ENCODE measurements around the gene PLCB3. TPM values are rescaled to one million over a fixed set of nuclear protein-coding genes. Genes with fewer than 3 reads are reported as not detected.

Gene PLCB3
- total RNA-seq, 1 experiment from 2014 or later: 80.2 TPM

- Histone ChIP-seq H3K27ac (ENCODE audit: insufficient read length, low read depth, low read length) (no peak overlapping the region), H3K4me1 (ENCODE audit: insufficient read depth, low read length) (no peaks in the 10 kb centered on the region), H2BK12ac (ENCODE audit: insufficient read length, low read depth, low read length) (no peak overlapping the region), H2AFZ (ENCODE audit: low read length) (no peak overlapping the region), H3K23me2 (ENCODE audit: insufficient read length, low read depth, low read length, poor library complexity, severe bottlenecking) (peaks cover 19% of the 10 kb centered on the region), H3K79me1 (ENCODE audit: insufficient read depth, low read depth, low read length, poor library complexity, severe bottlenecking) (no peaks in the 10 kb centered on the region), H3K4me2 (ENCODE audit: insufficient read depth, insufficient read length, low read length) (no peak overlapping the region), H2BK120ac (ENCODE audit: low read depth, low read length, poor library complexity, severe bottlenecking) (no peak overlapping the region), H2AK5ac (ENCODE audit: insufficient read length, low read length) (no peak overlapping the region), H3K14ac (ENCODE audit: insufficient read depth, low read length) (no peak overlapping the region), H2BK5ac (ENCODE audit: insufficient read length, low read length) (no peak overlapping the region), H3K4ac (ENCODE audit: low read depth, low read length) (no peak overlapping the region), H4K5ac (ENCODE audit: insufficient read length, low read depth, low read length) (no peak overlapping the region), H4K20me1 (ENCODE audit: control insufficient read depth, insufficient read depth, insufficient read length) (no peaks in the 10 kb centered on the region), H3K56ac (ENCODE audit: insufficient read length, low read depth, low read length) (no peak overlapping the region), H3K9ac (ENCODE audit: extremely low read depth, insufficient read length, low read length) (no peak overlapping the region), H3K79me2 (ENCODE audit: insufficient read depth, low read length) (peaks cover 2% of the 10 kb centered on the region; the same call in 1 of the 2 replicates), H4K91ac (ENCODE audit: insufficient read length, low read depth, low read length) (no peak overlapping the region), H4K8ac (replicated peaks; ENCODE audit: insufficient read length, low read depth, low read length) (no peak overlapping the region), H3K18ac (ENCODE audit: insufficient read length, low read depth, low read length) (no peak overlapping the region), H2BK20ac (ENCODE audit: low read depth, low read length, poor library complexity, severe bottlenecking) (no peak overlapping the region), H2BK15ac (ENCODE audit: low read depth, low read length) (no peak overlapping the region), H3K23ac (ENCODE audit: insufficient read length, low read depth, low read length) (no peak overlapping the region), H3T11ph (ENCODE audit: low read length) (no peak overlapping the region), H3K9me3 (ENCODE audit: control insufficient read depth, low read depth, low read length) (no peaks in the 10 kb centered on the region), H3K27me3 (ENCODE audit: insufficient read depth, low read length) (no peaks in the 10 kb centered on the region)
- H3K27me3 Mint-ChIP-seq (ENCODE audit: low read depth): peaks cover 3% of the 10 kb centered on the region
- no CpG with 5 or more reads among the region's 9 CpGs for WGBS (ENCODE audit: extremely low coverage, insufficient read length, low lambda C conversion rate)
- DNase-seq: no peak
- TF ChIP-seq CTCF (conservative IDR thresholded peaks at IDR 0.05): no peak
- H3K9me3 Mint-ChIP-seq: no peaks in the 10 kb centered on the region
- peaks cover 23 to 27% of the 10 kb centered on the region in 2 experiments for H3K4me1 Mint-ChIP-seq
- H3K36me3 Mint-ChIP-seq (ENCODE audit: insufficient read depth in 1 of 3, low read depth in 3 of 3): peaks cover 2 to 31% (median 14%) of the 10 kb centered on the region in 3 experiments
- H3K4me3 Mint-ChIP-seq: no peak overlapping the region
- H3K27ac Mint-ChIP-seq: no peak overlapping the region
Observed at GRCh38 chr11:64238076-64238475, 13.3 kb upstream of the PLCB3 start.

Data from H9 (cell line).